DND-41 (cell line): ENCODE measurements around the gene TOMM40L.

Experiments used
- ATAC-seq: fragments of 200-7000 bp; cut with Tn5 transposase; 3 replicates; pipeline ENCODE4 v1.9.1; 2021; ENCODE audit warnings: low read depth; ENCODE audit not compliant: insufficient read depth
- DNase-seq: peaks from one replicate; pipeline ENCODE4 v3.0.0-alpha.2; 2020
- H2AFZ ChIP-seq: 2 replicates; pipeline ENCODE4 v1.6.0; 2012; ENCODE audit warnings: low read depth, low read length
- H3K27ac ChIP-seq: 2 replicates; pipeline ENCODE4 v1.5.1; 2012; ENCODE audit warnings: low read length, inconsistent platforms
- H3K27me3 ChIP-seq: fragments of 200-600 bp; sonication (generic); 2 replicates; pipeline ENCODE4 v1.6.0; 2012; ENCODE audit warnings: low read length, mild to moderate bottlenecking, inconsistent platforms; ENCODE audit not compliant: insufficient read depth, poor library complexity
- H3K36me3 ChIP-seq: 2 replicates; pipeline ENCODE4 v1.5.1; 2012; ENCODE audit warnings: low read length, inconsistent platforms; ENCODE audit not compliant: insufficient read depth
- H3K4me1 ChIP-seq: 2 replicates; pipeline ENCODE4 v1.5.1; 2012; ENCODE audit warnings: mild to moderate bottlenecking, low read length; ENCODE audit not compliant: insufficient read depth
- H3K4me2 ChIP-seq: 2 replicates; pipeline ENCODE4 v1.6.0; 2012; ENCODE audit warnings: mild to moderate bottlenecking, moderate library complexity, low read length, inconsistent platforms; ENCODE audit not compliant: insufficient read depth
- H3K4me3 ChIP-seq, 2 experiments: fragments of 200-600 bp in 1 of 2; shearing (Covaris generic) in 1 of 2; 2 replicates each; pipeline ENCODE4 v1.5.1; 2012 to 2016; ENCODE audit warnings: inconsistent platforms in 2 of 2, low read length in 2 of 2, mild to moderate bottlenecking in 2 of 2, low read depth in 1 of 2, moderate library complexity in 1 of 2
- H3K79me2 ChIP-seq: 2 replicates; pipeline ENCODE4 v1.6.0; 2012; ENCODE audit warnings: low read length, inconsistent platforms; ENCODE audit not compliant: insufficient read depth
- H3K9ac ChIP-seq: 2 replicates; pipeline ENCODE4 v1.6.0; 2012; ENCODE audit warnings: low read depth, mild to moderate bottlenecking, inconsistent platforms, low read length, moderate library complexity
- H3K9me3 ChIP-seq: 2 replicates; pipeline ENCODE4 v1.5.1; 2012; ENCODE audit warnings: low read length, moderate library complexity, mild to moderate bottlenecking, inconsistent platforms; ENCODE audit not compliant: insufficient read depth, severe bottlenecking
- H4K20me1 ChIP-seq: 2 replicates; pipeline ENCODE4 v1.6.0; 2012; ENCODE audit warnings: low read length; ENCODE audit not compliant: insufficient read depth
- CTCF ChIP-seq: IDR thresholded peaks from 2 replicates; pipeline ENCODE4 v1.5.1; 2012; ENCODE audit warnings: borderline replicate concordance, low read length, moderate library complexity, mild to moderate bottlenecking; ENCODE audit not compliant: poor library complexity, severe bottlenecking; ENCODE audit errors: extremely low read depth
- EZH2 ChIP-seq: IDR thresholded peaks from 3 replicates; pipeline ENCODE4 v1.6.1; 2012; ENCODE audit warnings: borderline replicate concordance, low read depth, mild to moderate bottlenecking, moderate library complexity, low read length, inconsistent platforms; ENCODE audit not compliant: severe bottlenecking

Gene TOMM40L

GRCh38 chr1:161207173-161207572 lies 18.7 kb upstream of the TOMM40L start:
- Histone ChIP-seq H3K36me3 (peaks cover 82% of the 10 kb centered on the region), H3K27me3 (no peaks in the 10 kb centered on the region), H3K4me2 (no peak overlapping the region), H4K20me1 (no peaks in the 10 kb centered on the region), H3K4me1 (peaks cover 18% of the 10 kb centered on the region), H3K9ac (no peak overlapping the region), H3K4me3 (no peak overlapping the region), H2AFZ (no peak overlapping the region), H3K27ac (no peak overlapping the region), H3K79me2 (peaks cover 35% of the 10 kb centered on the region), H3K9me3 (no peaks in the 10 kb centered on the region)
- ATAC-seq: no peak
- no peak for DNase-seq
- TF ChIP-seq CTCF (no peak), EZH2 (no peak)

GRCh38 chr1:161209790-161210409 lies 16.0 kb upstream of the TOMM40L start:
- no peaks in the 10 kb centered on the region for H3K9me3 ChIP-seq
- H3K4me2 ChIP-seq: no peak overlapping the region
- H3K4me1 ChIP-seq: no peaks in the 10 kb centered on the region
- peak; percentile 91 for TF ChIP-seq CTCF
- TF ChIP-seq EZH2: no peak
- DNase-seq: peak; percentile 73
- no peaks in the 10 kb centered on the region for H3K27me3 ChIP-seq
- H3K4me3 ChIP-seq: no peak overlapping the region
- ATAC-seq: peak; percentile 89
- no peak overlapping the region for H3K9ac ChIP-seq
- no peak overlapping the region for H3K27ac ChIP-seq
- no peak overlapping the region for H2AFZ ChIP-seq
- peaks cover 92% of the 10 kb centered on the region for H3K36me3 ChIP-seq
- no peaks in the 10 kb centered on the region for H4K20me1 ChIP-seq
- peaks cover 10% of the 10 kb centered on the region for H3K79me2 ChIP-seq

- Histone ChIP-seq H3K9ac (no peak overlapping the region), H3K4me3 (no peak overlapping the region), H3K27me3 (no peaks in the 10 kb centered on the region), H3K27ac (no peak overlapping the region), H2AFZ (no peak overlapping the region), H4K20me1 (no peaks in the 10 kb centered on the region), H3K4me2 (no peak overlapping the region), H3K36me3 (peaks cover 56% of the 10 kb centered on the region), H3K79me2 (no peaks in the 10 kb centered on the region), H3K4me1 (no peaks in the 10 kb centered on the region), H3K9me3 (no peaks in the 10 kb centered on the region)
- ATAC-seq: no peak
- TF ChIP-seq EZH2: no peak
- no peak for TF ChIP-seq CTCF
- no peak for DNase-seq
Measured at GRCh38 chr1:161214369-161214768, 11.5 kb upstream of the TOMM40L start.

GRCh38 chr1:161215076-161215475 lies 10.8 kb upstream of the TOMM40L start, which contains the start of gene FCER1G:
FCER1G (plus strand) TSS chr1:161215295; CDS start chr1:161215322, 27 bp downstream.
- Histone ChIP-seq H3K4me1 (no peaks in the 10 kb centered on the region), H3K36me3 (peaks cover 49% of the 10 kb centered on the region), H3K9me3 (no peaks in the 10 kb centered on the region), H3K4me3 (no peak within 1 kb of the TSS), H3K79me2 (no peaks in the 10 kb centered on the region), H3K9ac (no peak within 1 kb of the TSS), H4K20me1 (no peaks in the 10 kb centered on the region), H3K4me2 (no peak within 1 kb of the TSS), H3K27ac (no peak within 1 kb of the TSS), H3K27me3 (no peaks in the 10 kb centered on the region), H2AFZ (no peak within 1 kb of the TSS)
- ATAC-seq: peak; percentile 31; the same call in 1 of the 3 replicates
- DNase-seq: no peak
- no peak for TF ChIP-seq EZH2
- no peak for TF ChIP-seq CTCF
